Measurements from ENCODE around the gene AGPAT3.
"Not testable (repeated sequence)": the region's sequence is repeated elsewhere in the genome, so short reads cannot be mapped to it uniquely, and the experiment has no call there.

The AGPAT3 gene

GRCh38 chr21:43864962-43865539, at the start of gene AGPAT3:
TSS of gene AGPAT3 (plus strand) at chr21:43865223. CDS start at chr21:43959682, 94,459 bp downstream.
- DNase-seq = no peak

GRCh38 chr21:43815991-43816390, 49.0 kb upstream of the AGPAT3 start:
- no peak for DNase-seq

DNA sequence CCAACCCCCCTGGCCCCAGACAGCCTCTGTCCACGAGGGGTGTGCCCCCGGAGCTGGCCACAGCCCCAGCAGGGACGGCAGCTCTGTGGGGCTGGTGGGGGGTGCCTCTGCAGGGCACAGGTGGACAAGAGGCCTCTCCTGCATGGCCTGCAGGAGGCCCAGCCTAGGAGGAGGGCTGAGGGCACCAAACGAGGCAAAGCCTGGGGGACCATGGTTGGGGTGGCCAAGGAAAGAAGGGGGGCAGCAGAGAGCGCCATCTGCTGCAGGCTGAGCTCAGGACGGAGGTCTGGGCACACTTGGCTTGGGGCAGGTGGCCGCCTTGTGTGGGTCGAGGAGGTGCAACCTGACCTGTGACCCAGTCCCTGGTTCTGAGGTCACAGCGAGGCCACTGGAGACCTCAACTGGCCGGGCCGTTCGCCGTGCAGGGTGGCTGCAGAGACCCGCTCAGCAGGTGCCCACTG, 48.4 kb upstream of the AGPAT3 start:
- DNase-seq = no peak

GRCh38 chr21:43817157-43818086, 47.6 kb upstream of the AGPAT3 start:
- no peak for DNase-seq

DNA sequence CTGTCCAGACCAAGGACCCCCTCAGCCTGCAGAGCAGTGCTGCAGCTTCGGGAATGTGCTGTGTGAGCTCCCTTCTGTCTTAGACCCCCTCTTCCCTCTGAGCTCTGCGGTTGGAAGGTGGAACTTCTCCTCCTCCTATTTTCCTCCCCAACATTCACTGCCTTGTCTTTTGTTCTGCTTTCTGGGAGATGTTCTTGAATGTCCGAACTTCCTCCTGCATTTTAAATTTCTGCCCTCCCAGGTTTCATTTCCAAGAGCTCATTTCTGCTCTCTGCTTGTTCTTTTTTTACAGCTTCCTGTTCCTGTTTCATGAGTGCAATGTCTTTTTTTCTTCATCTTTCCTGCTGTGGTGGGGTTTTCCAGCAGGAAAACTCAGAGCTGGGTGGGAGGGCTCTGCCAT, 46.3 kb upstream of the AGPAT3 start:
- no peak for DNase-seq

DNA sequence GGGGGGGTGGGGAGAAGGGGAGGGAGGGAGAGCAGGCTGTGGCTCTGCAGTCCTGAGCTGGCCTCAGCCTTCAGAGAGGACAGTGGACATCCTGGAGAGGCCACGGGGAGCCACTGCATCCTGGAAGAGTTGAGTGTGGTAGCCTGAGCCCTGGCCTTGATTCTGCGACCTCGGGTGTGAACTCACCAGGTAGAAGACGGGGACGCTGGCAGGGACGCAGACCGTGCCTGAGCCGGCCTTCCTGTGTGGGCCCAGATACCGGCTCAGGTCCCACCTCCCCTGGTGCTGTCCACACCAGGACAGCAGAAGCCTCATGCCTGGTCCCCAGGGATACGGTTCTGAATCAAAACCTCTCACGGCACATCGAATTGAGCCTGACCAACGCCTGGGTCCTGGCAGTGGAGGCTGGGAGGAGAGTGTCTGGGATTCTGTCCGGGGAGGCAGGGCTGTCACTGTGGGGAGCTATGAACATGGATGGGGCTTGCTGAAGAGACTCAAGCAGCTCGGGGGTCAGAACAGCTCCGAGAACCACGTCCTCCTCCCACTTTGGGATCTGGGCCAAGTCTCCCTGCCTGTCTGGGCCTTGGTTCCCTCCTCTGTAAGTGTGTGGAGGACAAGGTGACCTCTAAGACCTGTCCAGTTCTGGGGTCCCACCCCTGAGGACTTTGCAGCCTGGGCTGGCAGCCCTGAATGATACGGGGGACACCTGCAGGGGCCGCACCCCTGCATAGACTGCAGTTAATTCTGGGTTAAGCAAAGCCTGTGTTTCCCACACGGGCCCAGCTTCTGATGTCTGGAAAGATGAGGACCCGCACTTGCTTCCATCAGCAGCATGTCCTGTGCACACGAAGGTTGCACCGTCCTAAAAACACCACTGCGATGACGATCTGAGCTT, 45.3 kb upstream of the AGPAT3 start:
- no peak for DNase-seq

GRCh38 chr21:43820466-43820865, 44.6 kb upstream of the AGPAT3 start:
- DNase-seq = no peak

DNA sequence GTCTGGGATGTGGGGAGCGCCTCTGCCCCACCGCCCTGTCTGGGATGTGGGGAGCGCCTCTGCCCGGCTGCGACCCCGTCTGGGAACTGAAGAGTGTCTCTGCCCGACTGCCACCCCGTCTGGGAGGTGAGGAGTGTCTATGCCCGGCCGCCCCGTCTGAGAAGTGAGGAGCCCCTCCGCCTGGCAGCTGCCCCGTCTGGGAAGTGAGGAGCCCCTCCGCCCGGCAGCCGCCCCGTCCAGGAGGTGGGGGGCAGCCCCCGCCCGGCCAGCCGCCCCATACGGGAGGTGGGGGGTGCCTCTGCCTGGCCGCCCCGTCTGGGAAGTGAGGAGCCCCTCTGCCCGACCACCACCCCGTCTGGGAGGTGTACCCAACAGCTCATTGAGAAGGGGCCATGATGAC, 42.9 kb upstream of the AGPAT3 start:
- DNase-seq = not testable (repeated sequence)

DNA sequence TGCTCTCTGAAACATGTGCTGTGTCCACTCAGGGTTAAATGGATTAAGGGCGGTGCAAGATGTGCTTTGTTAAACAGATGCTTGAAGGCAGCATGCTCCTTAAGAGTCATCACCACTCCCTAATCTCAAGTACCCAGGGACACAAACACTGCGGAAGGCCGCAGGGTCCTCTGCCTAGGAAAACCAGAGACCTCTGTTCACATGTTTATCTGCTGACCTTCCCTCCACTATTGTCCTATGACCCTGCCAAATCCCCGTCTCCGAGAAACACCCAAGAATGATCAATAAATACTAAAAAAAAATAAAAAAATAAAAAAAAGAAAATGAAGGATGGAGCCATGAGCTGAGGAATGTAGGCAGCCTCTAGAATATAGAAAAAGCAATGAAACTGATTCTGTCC, 42.3 kb upstream of the AGPAT3 start:
- DNase-seq = not testable (repeated sequence)

- DNase-seq = peak; percentile 39
Observed at GRCh38 chr21:43824333-43825241, 40.4 kb upstream of the AGPAT3 start.

DNA sequence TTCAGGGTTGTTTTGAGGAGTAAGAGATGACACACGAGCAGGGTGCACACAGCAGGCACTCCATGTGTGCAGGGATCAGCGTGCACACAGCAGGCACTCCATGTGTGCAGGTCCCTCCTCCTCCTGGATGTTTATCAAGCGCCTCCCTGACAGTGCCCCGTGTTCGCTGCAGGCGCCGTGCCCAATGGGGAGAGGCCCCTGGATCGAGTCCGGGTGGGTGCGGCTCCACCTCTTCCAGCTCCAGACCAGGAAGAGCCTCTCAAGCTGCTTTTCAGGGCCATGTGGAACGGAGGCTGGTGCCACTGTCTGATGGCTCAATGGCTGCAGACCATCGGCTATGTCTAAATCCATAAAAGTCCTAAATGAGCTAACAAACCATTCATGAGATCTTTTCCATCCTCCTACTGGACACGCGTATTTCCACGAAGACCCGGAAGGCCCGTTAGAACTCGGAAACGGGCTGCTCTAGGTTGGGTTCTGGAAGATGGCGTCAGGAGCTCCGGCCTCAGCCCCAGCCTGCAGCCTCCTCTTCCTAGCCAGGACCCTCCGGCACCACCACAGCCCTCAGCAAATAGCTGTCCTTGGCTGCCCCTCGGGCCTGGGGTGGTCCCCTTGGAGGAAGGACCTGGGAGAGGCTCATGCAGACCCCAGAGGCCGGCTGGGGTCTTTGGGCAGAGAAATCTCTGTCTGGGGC, 39.6 kb upstream of the AGPAT3 start:
- no peak for DNase-seq

- DNase-seq = no peak
Observed at GRCh38 chr21:43825936-43826622, 38.9 kb upstream of the AGPAT3 start.

DNA sequence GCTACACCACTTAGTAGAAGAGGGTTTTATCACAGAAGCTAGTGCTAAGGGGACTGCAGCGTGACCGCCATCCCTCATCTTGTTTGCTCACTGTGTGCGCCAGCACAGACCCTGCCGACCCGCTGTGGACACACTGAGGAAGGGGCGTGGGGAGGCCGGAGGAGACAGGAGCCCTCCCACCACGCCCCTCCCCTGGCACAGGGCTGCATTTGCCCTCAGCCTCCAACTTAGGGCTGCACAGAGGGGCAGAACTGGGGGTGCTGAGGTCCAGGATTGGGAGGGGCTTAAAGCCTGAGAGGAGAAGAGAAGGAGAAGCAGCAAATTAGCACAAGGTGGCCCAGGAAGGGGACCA, 38.4 kb upstream of the AGPAT3 start:
- DNase-seq = no peak

- DNase-seq = peak; percentile 58
Observed at GRCh38 chr21:43827015-43827611, 37.9 kb upstream of the AGPAT3 start.

- no peak for DNase-seq
Observed at GRCh38 chr21:43829161-43829560, 35.9 kb upstream of the AGPAT3 start.

DNA sequence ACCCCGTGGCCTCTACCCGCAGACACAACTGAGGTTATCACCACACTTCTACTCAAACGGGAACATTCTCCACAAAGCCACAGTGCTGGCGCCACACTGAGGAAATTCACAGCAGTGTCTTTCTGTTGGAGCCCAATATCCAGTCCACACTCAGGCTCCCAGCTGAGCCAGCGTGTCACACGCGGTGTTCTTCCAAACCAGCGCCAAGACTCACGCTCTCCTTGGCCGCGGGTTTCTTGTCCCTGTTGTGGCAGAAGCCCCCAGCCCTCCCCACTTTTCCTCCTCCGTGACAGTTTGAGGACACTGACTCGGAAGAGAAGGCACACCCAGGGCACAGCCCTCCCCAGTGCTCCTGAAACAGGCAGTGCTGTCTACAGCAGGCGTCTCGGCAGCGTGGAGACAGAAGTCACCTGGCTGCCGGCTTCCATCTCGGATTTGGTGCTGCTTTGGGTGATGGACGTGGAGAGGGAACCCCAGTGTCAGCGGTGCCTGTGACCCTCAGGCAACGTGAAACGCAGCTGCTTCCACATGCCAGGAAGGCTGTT, 35.4 kb upstream of the AGPAT3 start:
- DNase-seq = no peak

DNA sequence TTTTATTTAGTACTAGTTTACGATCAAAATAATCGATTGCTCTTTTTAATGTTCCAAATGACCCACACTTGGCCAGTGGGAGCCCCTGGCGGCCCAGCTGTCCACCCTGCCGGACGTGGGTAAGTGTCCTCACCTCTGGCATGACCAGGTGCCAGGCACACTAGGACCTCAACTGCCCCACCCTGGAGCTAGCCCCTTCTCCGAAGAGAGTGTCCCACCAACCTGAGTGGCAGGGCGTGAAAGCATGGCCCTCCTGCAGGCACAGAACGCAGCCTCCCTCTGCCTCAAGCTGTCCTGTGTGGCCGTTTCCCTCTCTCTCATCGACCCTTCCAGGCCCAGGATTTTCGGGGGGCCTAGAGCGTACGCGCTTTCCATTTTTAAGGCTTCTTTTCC, 32.9 kb upstream of the AGPAT3 start:
- no peak for DNase-seq

DNA sequence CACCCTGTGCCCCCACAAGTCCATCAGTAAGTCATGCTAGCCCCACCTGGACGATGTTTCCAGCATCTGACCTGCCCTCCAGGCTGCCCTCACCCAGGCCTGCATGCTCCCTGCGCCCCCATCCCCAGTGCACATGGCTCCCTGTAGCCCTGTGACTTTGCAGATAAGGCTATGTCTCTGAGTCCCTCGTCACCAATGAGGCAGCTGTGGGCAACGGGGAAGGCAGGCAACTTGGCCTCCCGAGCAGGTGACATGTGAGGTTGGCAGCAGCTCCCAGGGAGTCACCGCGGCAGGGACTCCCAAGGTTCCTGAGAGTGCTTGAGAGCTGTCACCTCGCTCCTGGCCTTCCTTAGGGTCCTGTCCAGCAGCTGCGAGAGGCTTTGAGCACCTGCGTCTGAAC, 32.4 kb upstream of the AGPAT3 start:
- no peak for DNase-seq

- DNase-seq = no peak
Observed at GRCh38 chr21:43834146-43834905, 30.7 kb upstream of the AGPAT3 start.
